Trophoblast cell (in vitro differentiated cells and primary cell): ENCODE data around the gene GABRD.

Source experiments
- DNase-seq, 2 donors: peaks; one replicate each; pipeline ENCODE4 v3.0.0-alpha.2; 2016
- H2AFZ ChIP-seq: 2 replicates; pipeline ENCODE4 v1.6.1; 2013; ENCODE audit warnings: low read length, moderate library complexity, mild to moderate bottlenecking; ENCODE audit not compliant: insufficient read depth, poor library complexity
- H2AK5ac ChIP-seq: 2 replicates; pipeline ENCODE4 v1.6.1; 2013; ENCODE audit warnings: mild to moderate bottlenecking, low read length
- H2BK120ac ChIP-seq: 2 replicates; pipeline ENCODE4 v1.6.1; 2013; ENCODE audit warnings: low read length, mild to moderate bottlenecking, moderate library complexity; ENCODE audit not compliant: insufficient read depth, poor library complexity
- H2BK12ac ChIP-seq: 2 replicates; pipeline ENCODE4 v1.6.1; 2013; ENCODE audit warnings: mild to moderate bottlenecking, low read length, moderate library complexity
- H2BK5ac ChIP-seq: 2 replicates; pipeline ENCODE4 v1.6.1; 2013; ENCODE audit warnings: low read length, low read depth, moderate library complexity, mild to moderate bottlenecking; ENCODE audit not compliant: poor library complexity
- H3K14ac ChIP-seq: 2 replicates; pipeline ENCODE4 v1.6.1; 2013; ENCODE audit warnings: mild to moderate bottlenecking, low read length
- H3K18ac ChIP-seq: 2 replicates; pipeline ENCODE4 v1.6.1; 2013; ENCODE audit warnings: mild to moderate bottlenecking, low read length
- H3K23ac ChIP-seq: 2 replicates; pipeline ENCODE4 v1.6.1; 2013; ENCODE audit warnings: low read length
- H3K27ac ChIP-seq: 2 replicates; pipeline ENCODE4 v1.5.1; 2013; ENCODE audit warnings: low read depth, mild to moderate bottlenecking, inconsistent platforms, low read length, moderate library complexity
- H3K27me3 ChIP-seq: 2 replicates; pipeline ENCODE4 v1.6.1; 2013; ENCODE audit warnings: inconsistent platforms, mild to moderate bottlenecking, low read length, moderate library complexity; ENCODE audit not compliant: insufficient read depth
- H3K36me3 ChIP-seq, 2 experiments: 1 replicate in 1 of 2; 2 replicates in 1 of 2; pipeline ENCODE4 v1.6.1; 2013; ENCODE audit warnings: low read length in 2 of 2, mild to moderate bottlenecking in 2 of 2, moderate library complexity in 1 of 2; ENCODE audit not compliant: insufficient read depth in 2 of 2, control insufficient read depth in 1 of 2
- H3K4ac ChIP-seq: 2 replicates; pipeline ENCODE4 v1.6.1; 2013; ENCODE audit warnings: low read depth, mild to moderate bottlenecking, low read length, moderate library complexity
- H3K4me1 ChIP-seq, 2 experiments: 1 replicate in 1 of 2; 2 replicates in 1 of 2; pipeline ENCODE4 v1.6.1; 2013; ENCODE audit warnings: low read length in 2 of 2, mild to moderate bottlenecking in 2 of 2, moderate library complexity in 1 of 2; ENCODE audit not compliant: insufficient read depth in 2 of 2, control insufficient read depth in 1 of 2
- H3K4me2 ChIP-seq: 2 replicates; pipeline ENCODE4 v1.6.1; 2013; ENCODE audit warnings: inconsistent platforms, mild to moderate bottlenecking, low read length, moderate library complexity
- H3K4me3 ChIP-seq: 2 replicates; pipeline ENCODE4 v1.5.1; 2013; ENCODE audit warnings: mild to moderate bottlenecking, low read depth, low read length, inconsistent platforms
- H3K79me1 ChIP-seq: one replicate; pipeline ENCODE4 v1.6.1; 2013; ENCODE audit warnings: low read length
- H3K79me2 ChIP-seq: 2 replicates; pipeline ENCODE4 v1.6.1; 2013; ENCODE audit warnings: low read length, mild to moderate bottlenecking; ENCODE audit not compliant: control insufficient read depth, insufficient read depth, poor library complexity
- H3K9ac ChIP-seq: 2 replicates; pipeline ENCODE4 v1.6.1; 2013; ENCODE audit warnings: mild to moderate bottlenecking, low read length
- H3K9me3 ChIP-seq: 2 replicates; pipeline ENCODE4 v1.6.1; 2013; ENCODE audit warnings: low read depth, mild to moderate bottlenecking, control low read depth, inconsistent platforms, low read length; ENCODE audit not compliant: insufficient read depth
- H4K12ac ChIP-seq: 2 replicates; pipeline ENCODE4 v1.6.1; 2013; ENCODE audit warnings: low read depth, mild to moderate bottlenecking, low read length, moderate library complexity
- H4K8ac ChIP-seq: 2 replicates; pipeline ENCODE4 v1.6.1; 2013; ENCODE audit warnings: low read depth, mild to moderate bottlenecking, low read length, moderate library complexity
- H4K91ac ChIP-seq: one replicate; pipeline ENCODE4 v1.6.1; 2013; ENCODE audit warnings: low read depth, mild to moderate bottlenecking, low read length, moderate library complexity
- WGBS: extraction: QIAGEN DNeasy Blood & Tissue Kit; methylation state at CpG from one replicate; pipeline ENCODE4 v1.1.7; 2013; ENCODE audit warnings: missing lambda C conversion rate; ENCODE audit not compliant: insufficient read length, insufficient coverage; ENCODE audit errors: extremely low coverage; 5-methylcytosine and 5-hydroxymethylcytosine counted together

GABRD gene

GRCh38 chr1:2046953-2047748 lies 28.0 kb downstream of the GABRD start:
- Histone ChIP-seq H3K4ac (no peak overlapping the region), H3K9me3 (no peaks in the 10 kb centered on the region), H3K23ac (no peak overlapping the region), H2AFZ (no peak overlapping the region), H3K18ac (no peak overlapping the region), H2BK120ac (no peak overlapping the region), H3K9ac (no peak overlapping the region), H3K4me1 (peaks cover 18 to 20% of the 10 kb centered on the region in 2 experiments), H4K8ac (no peak overlapping the region), H3K14ac (no peak overlapping the region), H3K79me2 (peaks cover 15% of the 10 kb centered on the region), H2BK5ac (no peak overlapping the region), H3K4me3 (no peak overlapping the region), H4K91ac (no peak overlapping the region), H2AK5ac (no peak overlapping the region), H3K27ac (no peak overlapping the region), H3K36me3 (no peaks in the 10 kb centered on the region), H3K4me2 (no peak overlapping the region), H2BK12ac (no peak overlapping the region), H3K79me1 (peaks cover 10% of the 10 kb centered on the region), H3K27me3 (peaks cover 4% of the 10 kb centered on the region), H4K12ac (no peak overlapping the region)
- no peak for DNase-seq
- no CpG with 5 or more reads among the region's 25 CpGs for WGBS

- no CpG with 5 or more reads among the region's 25 CpGs for WGBS
- H3K79me1 ChIP-seq = peaks cover 10% of the 10 kb centered on the region
- H4K8ac ChIP-seq = no peak overlapping the region
- no peak overlapping the region for H3K4ac ChIP-seq
- no peak overlapping the region for H2BK120ac ChIP-seq
- no peak overlapping the region for H3K27ac ChIP-seq
- no peak overlapping the region for H3K18ac ChIP-seq
- H4K12ac ChIP-seq = no peak overlapping the region
- H2AFZ ChIP-seq = no peak overlapping the region
- H3K4me1 ChIP-seq = peaks cover 20 to 22% of the 10 kb centered on the region in 2 experiments
- no peak overlapping the region for H3K9ac ChIP-seq
- DNase-seq = no peak
- no peak overlapping the region for H3K14ac ChIP-seq
- no peak overlapping the region for H2BK5ac ChIP-seq
- no peak overlapping the region for H3K4me3 ChIP-seq
- H3K79me2 ChIP-seq = peaks cover 15% of the 10 kb centered on the region
- H4K91ac ChIP-seq = no peak overlapping the region
- H3K9me3 ChIP-seq = no peaks in the 10 kb centered on the region
- H2BK12ac ChIP-seq = no peak overlapping the region
- no peak overlapping the region for H3K4me2 ChIP-seq
- no peak overlapping the region for H3K23ac ChIP-seq
- H3K27me3 ChIP-seq = peaks cover 4% of the 10 kb centered on the region
- no peaks in the 10 kb centered on the region for H3K36me3 ChIP-seq
- no peak overlapping the region for H2AK5ac ChIP-seq
These were observed 28.9 kb downstream of the GABRD start for GRCh38 chr1:2047749-2048729.

GRCh38 chr1:2049225-2049717 lies 30.1 kb downstream of the GABRD start:
- Histone ChIP-seq H4K8ac (peak overlapping the region; percentile 77), H3K14ac (no peak overlapping the region), H3K4me3 (peak overlapping the region; percentile 77), H3K27ac (no peak overlapping the region), H3K4ac (no peak overlapping the region), H3K18ac (no peak overlapping the region), H3K79me2 (peaks cover 17% of the 10 kb centered on the region), H3K79me1 (peaks cover 10% of the 10 kb centered on the region), H2BK12ac (no peak overlapping the region), H3K4me1 (peaks cover 20 to 22% of the 10 kb centered on the region in 2 experiments), H2AFZ (peak overlapping the region; percentile 95), H4K12ac (peak overlapping the region; percentile 50), H2AK5ac (no peak overlapping the region), H4K91ac (peak overlapping the region; percentile 75), H3K9ac (no peak overlapping the region), H3K27me3 (peaks cover 4% of the 10 kb centered on the region), H3K23ac (no peak overlapping the region), H3K4me2 (peak overlapping the region; percentile 76), H2BK120ac (no peak overlapping the region), H3K36me3 (no peaks in the 10 kb centered on the region), H3K9me3 (no peaks in the 10 kb centered on the region), H2BK5ac (peak overlapping the region; percentile 59)
- peak; percentile 67 to 68 for DNase-seq
- WGBS = no CpG with 5 or more reads among the region's 14 CpGs

- peaks cover 17% of the 10 kb centered on the region for H3K79me2 ChIP-seq
- H3K4me3 ChIP-seq = peak within 1 kb of the TSS; percentile 96
- H3K27me3 ChIP-seq = peaks cover 4% of the 10 kb centered on the region
- peak within 1 kb of the TSS; percentile 87 for H3K4me2 ChIP-seq
- peak within 1 kb of the TSS; percentile 83 for H4K8ac ChIP-seq
- H3K9ac ChIP-seq = peak within 1 kb of the TSS; percentile 79
- DNase-seq = peak; percentile 94 to 95
- H3K18ac ChIP-seq = peak within 1 kb of the TSS; percentile 89
- peak within 1 kb of the TSS; percentile 59 for H2BK5ac ChIP-seq
- H2AK5ac ChIP-seq = peak within 1 kb of the TSS; percentile 15
- peak within 1 kb of the TSS; percentile 75 for H3K4ac ChIP-seq
- no peaks in the 10 kb centered on the region for H3K36me3 ChIP-seq
- WGBS = no CpG with 5 or more reads among the region's 83 CpGs
- H3K23ac ChIP-seq = no peak within 1 kb of the TSS
- H3K9me3 ChIP-seq = no peaks in the 10 kb centered on the region
- H3K14ac ChIP-seq = peak within 1 kb of the TSS; percentile 88
- peak within 1 kb of the TSS; percentile 83 for H4K91ac ChIP-seq
- H4K12ac ChIP-seq = peak within 1 kb of the TSS; percentile 79
- peaks cover 20 to 22% of the 10 kb centered on the region in 2 experiments for H3K4me1 ChIP-seq
- H2AFZ ChIP-seq = peak within 1 kb of the TSS; percentile 95
- H3K27ac ChIP-seq = peak within 1 kb of the TSS; percentile 50
- peaks cover 10% of the 10 kb centered on the region for H3K79me1 ChIP-seq
- H2BK12ac ChIP-seq = peak within 1 kb of the TSS; percentile 14
- H2BK120ac ChIP-seq = peak within 1 kb of the TSS; percentile 69
These were observed 30.7 kb downstream of the GABRD start, which contains the start of gene PRKCZ for GRCh38 chr1:2049718-2050431. Gene PRKCZ (plus strand): TSS chr1:2050411. CDS start chr1:2050631, 220 bp downstream.
